ENCODE results near the gene AGAP6. TPM values are rescaled to one million over a fixed set of nuclear protein-coding genes. Genes with fewer than 3 reads are reported as not detected.

Gene AGAP6
- total and polyA plus RNA-seq, 2 donors, result 6.7 to 46.3 TPM

Other genes with a start within 250 kb of the AGAP6 start
- gene OGDHL, start 226.1 kb upstream of the AGAP6 start, total RNA-seq, result 0.61 TPM
- gene OGDHL, start 226.1 kb upstream of the AGAP6 start, polyA plus RNA-seq, result 1.9 TPM
- 30.4 TPM for gene PARG, start 46.4 kb upstream of the AGAP6 start, total RNA-seq
- 10.9 TPM for gene PARG, start 46.4 kb upstream of the AGAP6 start, polyA plus RNA-seq
- gene TIMM23B, start 46.4 kb upstream of the AGAP6 start, total RNA-seq, result 11.0 TPM
- 9.4 TPM for gene TIMM23B, start 46.4 kb upstream of the AGAP6 start, polyA plus RNA-seq
- gene WASHC2A, start 79.5 kb downstream of the AGAP6 start, total RNA-seq, result 28.6 TPM
- gene WASHC2A, start 79.5 kb downstream of the AGAP6 start, polyA plus RNA-seq, result 32.2 TPM

Data from thymus (tissue), 2 donors.